GM10266 (cell line): ENCODE measurements around the gene HS3ST3A1.

ENCODE experiments used
- DNase-seq: peaks from one replicate; pipeline ENCODE4 v3.0.0; 2012; ENCODE audit errors: extremely low spot score
- CTCF ChIP-seq: IDR thresholded peaks from 2 replicates; pipeline ENCODE4 v1.5.1; 2012; ENCODE audit warnings: mild to moderate bottlenecking, low read depth; ENCODE audit not compliant: control insufficient read depth, insufficient read depth; ENCODE audit errors: missing control alignments

The HS3ST3A1 gene

GRCh38 chr17:13575466-13575865, 26.3 kb downstream of the HS3ST3A1 start:
- no peak for DNase-seq
- TF ChIP-seq CTCF, result no peak

GRCh38 chr17:13572581-13572980, 29.1 kb downstream of the HS3ST3A1 start:
- no peak for TF ChIP-seq CTCF
- DNase-seq, result no peak

GRCh38 chr17:13569398-13570123, 32.2 kb downstream of the HS3ST3A1 start:
- no peak for TF ChIP-seq CTCF
- DNase-seq, result no peak

GRCh38 chr17:13568582-13569397, 32.9 kb downstream of the HS3ST3A1 start:
- no peak for TF ChIP-seq CTCF
- DNase-seq, result no peak

- no peak for DNase-seq
- TF ChIP-seq CTCF, result no peak
Measured at GRCh38 chr17:13563866-13564265, 37.9 kb downstream of the HS3ST3A1 start.

GRCh38 chr17:13562271-13562800, 39.4 kb downstream of the HS3ST3A1 start:
- DNase-seq, result no peak
- no peak for TF ChIP-seq CTCF
